Measurements from ENCODE around the gene CHST9.

CHST9 gene

DNA sequence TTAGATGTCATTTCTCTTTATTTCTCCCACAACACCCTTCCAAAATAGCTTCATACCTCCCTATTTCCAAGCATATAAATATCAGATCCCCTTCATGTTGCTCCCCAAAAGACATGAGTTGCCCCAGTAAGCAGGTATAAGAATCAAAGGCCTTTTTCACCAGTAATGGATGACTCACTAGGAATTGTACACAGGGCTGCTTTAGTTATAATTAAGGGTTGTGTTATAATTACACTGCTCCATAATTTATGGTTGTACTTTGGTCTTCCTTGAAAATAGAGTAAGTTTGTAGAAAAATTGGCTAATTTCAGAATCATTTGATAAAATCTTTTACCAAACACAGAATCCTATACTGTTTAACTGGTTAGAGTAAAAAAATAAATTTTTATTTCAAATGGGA lies 310.8 kb downstream of the CHST9 start:
- DNase-seq (ENCODE audit: insufficient read length, low spot score) (no peak), FAIRE-seq (no peak)
- TF ChIP-seq, protein P1, sequence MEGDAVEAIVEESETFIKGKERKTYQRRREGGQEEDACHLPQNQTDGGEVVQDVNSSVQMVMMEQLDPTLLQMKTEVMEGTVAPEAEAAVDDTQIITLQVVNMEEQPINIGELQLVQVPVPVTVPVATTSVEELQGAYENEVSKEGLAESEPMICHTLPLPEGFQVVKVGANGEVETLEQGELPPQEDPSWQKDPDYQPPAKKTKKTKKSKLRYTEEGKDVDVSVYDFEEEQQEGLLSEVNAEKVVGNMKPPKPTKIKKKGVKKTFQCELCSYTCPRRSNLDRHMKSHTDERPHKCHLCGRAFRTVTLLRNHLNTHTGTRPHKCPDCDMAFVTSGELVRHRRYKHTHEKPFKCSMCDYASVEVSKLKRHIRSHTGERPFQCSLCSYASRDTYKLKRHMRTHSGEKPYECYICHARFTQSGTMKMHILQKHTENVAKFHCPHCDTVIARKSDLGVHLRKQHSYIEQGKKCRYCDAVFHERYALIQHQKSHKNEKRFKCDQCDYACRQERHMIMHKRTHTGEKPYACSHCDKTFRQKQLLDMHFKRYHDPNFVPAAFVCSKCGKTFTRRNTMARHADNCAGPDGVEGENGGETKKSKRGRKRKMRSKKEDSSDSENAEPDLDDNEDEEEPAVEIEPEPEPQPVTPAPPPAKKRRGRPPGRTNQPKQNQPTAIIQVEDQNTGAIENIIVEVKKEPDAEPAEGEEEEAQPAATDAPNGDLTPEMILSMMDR (IDR thresholded peaks at IDR 0.05; ENCODE audit: insufficient read depth, missing control alignments), result no peak

DNA sequence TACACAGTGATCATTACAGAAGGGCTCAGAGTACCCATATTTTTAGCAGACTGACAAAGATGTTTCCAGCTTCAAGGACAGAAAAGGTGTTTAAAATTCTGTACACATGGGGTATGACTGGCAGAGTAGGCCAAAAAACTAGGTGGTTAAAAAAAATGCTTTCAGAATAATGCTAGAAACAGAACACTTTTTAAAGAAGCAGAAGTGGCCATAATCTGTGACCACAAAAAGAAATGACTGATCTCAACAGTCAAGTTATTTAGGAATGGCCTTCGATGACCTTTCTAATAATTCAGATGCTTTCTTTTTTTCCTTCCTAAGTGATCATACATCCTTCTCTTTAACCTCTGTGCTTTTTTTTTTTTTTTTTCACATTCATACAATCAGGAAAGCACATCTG lies 315.5 kb downstream of the CHST9 start:
- FAIRE-seq (no peak), DNase-seq (ENCODE audit: insufficient read length, low spot score) (no peak)
- TF ChIP-seq, protein P1 (IDR thresholded peaks at IDR 0.05; ENCODE audit: insufficient read depth, missing control alignments), result no peak

DNA sequence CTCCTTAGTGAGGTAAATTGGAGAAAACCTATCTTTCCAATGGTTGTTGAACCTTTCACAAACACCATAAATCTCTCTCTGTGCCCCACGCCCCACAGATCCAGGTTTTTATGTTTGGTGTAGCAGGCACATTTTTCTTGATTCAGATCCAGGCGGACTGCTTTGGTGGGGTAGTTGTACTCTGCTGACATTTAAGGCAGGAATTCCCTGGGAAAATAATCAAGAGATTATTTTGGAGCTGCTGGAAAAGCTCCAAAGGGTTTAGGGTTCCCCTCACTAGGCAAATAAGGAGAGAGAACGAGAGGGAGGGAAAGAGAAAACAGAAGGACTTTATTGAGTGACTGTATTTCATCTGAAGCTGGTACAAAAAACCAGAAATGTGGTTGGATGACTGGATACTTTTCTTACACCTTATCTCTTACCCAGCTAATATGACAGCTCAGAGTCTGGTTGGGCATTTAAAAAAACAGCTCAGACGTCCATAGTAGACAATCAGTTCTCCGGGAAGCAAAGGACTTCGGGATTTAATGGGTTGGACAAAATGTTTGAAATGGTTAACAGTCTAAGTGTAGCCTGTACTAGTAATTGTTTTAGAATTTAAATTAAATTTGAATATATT lies 316.0 kb downstream of the CHST9 start:
- DNase-seq (ENCODE audit: insufficient read length, low spot score), result no peak
- no peak for FAIRE-seq
- TF ChIP-seq, protein P1 (IDR thresholded peaks at IDR 0.05; ENCODE audit: insufficient read depth, missing control alignments), result no peak

DNA sequence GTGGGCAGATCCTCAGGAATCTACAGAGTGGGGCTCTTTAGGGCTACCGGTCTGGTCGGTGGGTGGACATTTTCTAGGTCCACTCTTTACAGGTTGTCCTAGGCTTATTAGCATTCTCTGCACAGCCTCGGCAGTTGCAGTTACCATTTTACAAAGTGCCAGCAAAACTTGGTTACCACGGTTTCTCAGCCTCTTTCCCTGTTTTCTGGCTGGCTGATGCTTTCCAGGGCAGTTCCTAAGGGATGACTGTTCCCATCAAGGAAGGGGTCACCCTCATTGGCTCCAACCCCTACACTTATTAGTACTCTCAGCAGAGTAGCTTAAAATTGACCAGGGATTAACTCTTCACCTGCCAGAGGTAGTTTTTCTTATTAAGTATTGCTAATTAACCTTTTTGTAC lies 317.6 kb downstream of the CHST9 start:
- FAIRE-seq, result no peak
- DNase-seq (ENCODE audit: insufficient read length, low spot score), result no peak
- TF ChIP-seq, protein P1 (IDR thresholded peaks at IDR 0.05; ENCODE audit: insufficient read depth, missing control alignments), result no peak

DNA sequence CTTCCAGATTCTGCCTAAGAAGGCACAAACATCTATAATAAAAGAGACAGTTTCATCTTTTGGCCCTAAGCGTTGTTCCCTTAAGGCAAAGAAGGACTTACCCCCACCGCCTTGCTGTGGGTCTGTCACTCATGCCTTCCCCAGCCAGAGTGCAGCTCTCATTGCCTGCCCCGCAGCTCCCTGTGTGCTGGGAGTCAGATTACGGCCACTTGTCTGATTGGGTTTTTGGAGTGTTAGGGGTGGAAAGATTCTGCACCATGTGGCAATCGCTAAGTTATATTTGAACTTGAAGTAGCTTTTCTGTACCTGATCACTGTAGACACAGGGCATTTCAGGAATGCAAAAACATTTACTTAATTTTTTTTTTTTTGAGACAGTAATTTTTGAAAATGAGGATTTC lies 319.6 kb downstream of the CHST9 start, which contains the start of gene AQP4:
TSS of gene AQP4 (minus strand) at position 151 of the 400 bp plus-strand sequence. CDS start at position 133, 18 bp downstream.
- no peak for DNase-seq (ENCODE audit: insufficient read length, low spot score)
- TF ChIP-seq, protein P1 (IDR thresholded peaks at IDR 0.05; ENCODE audit: insufficient read depth, missing control alignments), result no peak
- FAIRE-seq, result no peak

DNA sequence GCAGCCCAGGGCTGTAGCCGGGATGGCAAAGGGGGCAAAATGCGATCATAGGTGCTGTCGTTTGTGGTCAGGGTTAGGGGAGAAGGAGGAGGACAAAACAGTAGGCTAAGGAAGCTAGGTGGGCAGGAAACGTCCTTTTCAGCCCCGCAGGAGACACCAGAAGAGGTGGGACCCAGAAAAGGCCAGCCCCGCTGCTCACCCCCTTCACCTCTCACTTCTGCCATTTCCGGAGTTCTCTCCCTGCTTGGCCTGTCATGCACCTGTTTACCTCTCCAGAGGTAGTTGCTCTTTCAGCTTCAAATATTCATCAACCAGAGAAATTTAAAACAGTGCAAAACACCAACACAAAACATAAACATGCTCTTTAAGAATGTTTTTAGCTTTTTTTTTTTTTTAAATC lies 320.4 kb downstream of the CHST9 start:
- TF ChIP-seq, protein P1 (IDR thresholded peaks at IDR 0.05; ENCODE audit: insufficient read depth, missing control alignments), result no peak
- FAIRE-seq (no peak), DNase-seq (ENCODE audit: insufficient read length, low spot score) (no peak)

DNA sequence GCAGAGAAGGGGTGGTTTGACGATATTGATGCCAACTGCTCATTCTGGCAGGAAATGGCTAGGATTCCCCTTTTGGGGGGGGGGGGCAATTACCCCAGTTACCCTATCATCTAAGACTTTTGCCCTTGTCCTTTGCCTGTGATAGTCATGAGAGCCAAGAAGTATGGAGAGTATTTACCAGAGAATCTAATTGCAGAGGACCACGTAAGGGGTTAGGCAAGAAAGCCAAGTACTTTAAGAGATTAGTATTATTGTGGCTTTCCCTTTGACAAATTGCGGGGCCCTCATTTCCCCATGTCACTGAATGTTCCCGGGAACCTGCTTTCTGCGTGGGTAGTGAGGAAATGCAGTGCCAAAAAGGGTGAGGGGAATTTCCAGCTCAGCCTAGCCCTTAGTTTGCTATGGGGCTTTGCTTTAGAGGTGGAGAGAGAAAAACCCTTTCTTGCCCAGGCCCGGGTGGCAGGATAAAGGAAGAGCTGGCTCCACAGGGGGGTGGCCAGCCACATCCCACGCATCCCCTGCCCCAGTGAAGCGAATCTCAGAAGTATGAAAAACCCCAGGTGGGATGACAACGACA lies 321.1 kb downstream of the CHST9 start:
- TF ChIP-seq, protein P1 (IDR thresholded peaks at IDR 0.05; ENCODE audit: insufficient read depth, missing control alignments), result no peak
- FAIRE-seq (no peak), DNase-seq (ENCODE audit: insufficient read length, low spot score) (no peak)

Data from D721Med (cell line).